ENCODE results near the gene LTV1.

LTV1 gene

DNA sequence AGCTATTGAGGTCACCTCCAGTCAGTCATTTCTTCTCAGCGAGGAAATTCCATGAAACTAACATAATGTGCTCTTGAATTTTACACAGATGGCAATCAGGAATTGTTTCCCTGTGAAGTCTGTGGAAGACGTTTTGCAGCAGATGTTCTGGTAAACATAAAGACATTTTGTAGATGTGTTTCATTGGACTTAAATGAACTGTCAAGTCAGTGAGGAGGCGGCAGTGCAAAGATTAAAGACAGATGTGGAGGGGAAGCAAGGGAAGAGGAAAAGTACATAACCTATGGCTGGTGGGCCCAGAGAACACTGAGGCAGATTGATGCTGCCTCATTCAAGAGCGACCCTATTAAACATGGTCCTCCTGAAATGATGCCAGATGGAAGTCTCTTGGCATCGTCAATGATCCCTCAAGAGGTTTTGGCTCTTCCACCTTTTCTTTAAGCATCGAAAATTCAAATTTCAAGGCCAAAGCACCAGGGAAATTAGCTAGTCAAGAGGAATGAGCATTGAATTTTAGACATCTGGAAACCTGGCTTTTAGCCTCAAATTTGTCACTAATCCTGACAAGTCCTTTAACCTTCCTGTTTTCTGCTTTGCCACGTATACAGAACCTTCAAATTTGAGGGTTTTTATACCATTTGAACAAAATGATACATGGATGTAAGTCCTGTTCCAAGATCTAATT lies 41.2 kb downstream of the LTV1 start:
- no peak overlapping the region for H3K4me3 Mint-ChIP-seq
- no peaks in the 10 kb centered on the region for H3K36me3 Mint-ChIP-seq
- no peaks in the 10 kb centered on the region for H3K4me1 Mint-ChIP-seq
- no peak overlapping the region for H3K27ac Mint-ChIP-seq
- peaks cover 4% of the 10 kb centered on the region for H3K27me3 Mint-ChIP-seq
- no peaks in the 10 kb centered on the region for H3K9me3 Mint-ChIP-seq
- DNase-seq, result no peak
- CTCF ChIA-PET, result interaction anchor here (1.1 kb wide), 1 partner anchor 57 kb away, joined by 3 read pairs; no protein-coding TSS in a partner anchor

DNA sequence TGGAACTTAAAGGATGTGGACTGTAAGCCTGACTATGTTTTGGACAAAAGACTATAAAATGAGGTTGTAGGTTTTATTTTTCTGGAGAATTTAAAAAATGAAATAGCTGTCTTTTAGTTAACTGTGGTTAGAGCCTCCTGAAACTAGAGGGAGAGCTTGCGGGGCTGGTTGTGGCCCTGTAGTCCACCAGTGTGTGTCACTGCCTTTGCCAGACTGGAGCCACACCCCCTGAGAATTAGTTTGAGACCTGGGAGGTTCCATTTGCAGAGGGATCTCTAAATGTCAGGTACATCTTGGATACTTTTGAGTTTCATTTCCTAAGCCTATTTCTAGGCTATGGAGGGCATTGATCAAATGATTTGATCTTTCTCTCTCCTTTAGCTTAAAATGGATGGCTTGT lies 42.0 kb downstream of the LTV1 start:
- Mint-ChIP-seq H3K4me1 (no peaks in the 10 kb centered on the region), H3K36me3 (no peaks in the 10 kb centered on the region), H3K27ac (no peak overlapping the region), H3K4me3 (no peak overlapping the region), H3K27me3 (peaks cover 4% of the 10 kb centered on the region), H3K9me3 (no peaks in the 10 kb centered on the region)
- CTCF ChIA-PET, result interaction anchor here (1.0 to 1.1 kb wide), 2 partner anchors 55 to 56 kb away, joined by 3 to 4 read pairs; no protein-coding TSS in a partner anchor
- DNase-seq, result no peak

DNA sequence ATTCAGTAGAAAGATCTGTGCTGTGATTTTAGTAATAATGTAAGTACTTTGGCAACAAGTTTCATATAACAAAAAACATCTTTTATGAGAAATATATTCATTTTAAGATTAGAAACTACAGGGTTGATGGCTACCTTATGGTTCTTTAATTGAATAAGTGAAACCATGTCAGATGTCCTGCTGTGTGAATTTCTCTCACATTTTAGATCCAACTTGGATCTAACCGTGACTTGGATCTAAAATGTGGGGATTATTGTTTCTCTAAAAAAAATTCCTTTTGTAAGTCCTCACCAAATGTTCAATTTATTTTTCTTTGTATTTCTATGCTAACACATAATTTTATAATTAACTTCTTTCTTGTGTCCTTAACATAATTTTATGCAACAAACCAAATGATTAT lies 51.5 kb downstream of the LTV1 start:
- Mint-ChIP-seq H3K4me3 (no peak overlapping the region), H3K9me3 (no peaks in the 10 kb centered on the region), H3K27ac (no peak overlapping the region), H3K36me3 (no peaks in the 10 kb centered on the region), H3K4me1 (no peaks in the 10 kb centered on the region), H3K27me3 (no peaks in the 10 kb centered on the region)
- CTCF ChIA-PET, result no interaction called here
- no peak for DNase-seq

DNA sequence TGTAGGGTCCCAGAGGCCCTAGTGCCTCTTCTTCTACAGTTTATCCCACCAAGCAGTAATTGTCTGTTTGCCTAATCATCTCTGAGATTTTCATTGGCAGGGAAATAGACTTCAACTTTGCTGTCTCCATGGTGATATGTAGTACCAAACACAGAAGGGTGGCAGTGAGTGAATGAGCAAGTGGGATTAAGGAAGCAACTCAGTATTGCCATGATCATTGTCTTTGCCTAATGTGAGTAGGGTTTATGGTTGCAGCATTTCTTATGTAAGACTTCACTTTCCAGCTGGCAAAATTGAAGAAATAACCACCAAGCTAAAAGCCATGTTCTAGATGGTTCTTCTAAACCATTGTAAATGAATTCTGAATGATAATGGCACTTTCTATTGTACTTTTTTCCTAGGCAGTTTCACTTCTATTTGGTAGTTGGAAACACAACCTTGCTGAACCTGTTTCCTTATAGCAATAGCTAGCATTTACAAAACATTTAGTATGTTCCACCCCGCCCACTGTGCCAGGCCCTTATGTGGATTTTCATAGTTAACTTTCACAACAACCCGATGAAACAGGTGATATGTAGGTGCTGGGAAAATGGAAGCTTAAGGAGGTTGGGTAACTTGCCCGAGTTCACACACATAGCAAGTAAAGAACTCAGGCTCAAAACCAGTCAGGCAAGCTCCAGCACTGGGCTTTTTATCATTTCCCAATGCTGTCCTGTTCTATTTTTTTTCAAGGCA lies 53.2 kb downstream of the LTV1 start:
- no peaks in the 10 kb centered on the region for H3K27me3 Mint-ChIP-seq
- no peaks in the 10 kb centered on the region for H3K9me3 Mint-ChIP-seq
- CTCF ChIA-PET, result interaction anchor here (0.8 kb wide), 1 partner anchor 44 kb away, joined by 3 read pairs; no protein-coding TSS in a partner anchor
- H3K27ac Mint-ChIP-seq, result no peak overlapping the region
- no peaks in the 10 kb centered on the region for H3K36me3 Mint-ChIP-seq
- DNase-seq, result no peak
- H3K4me1 Mint-ChIP-seq, result no peaks in the 10 kb centered on the region
- no peak overlapping the region for H3K4me3 Mint-ChIP-seq

DNA sequence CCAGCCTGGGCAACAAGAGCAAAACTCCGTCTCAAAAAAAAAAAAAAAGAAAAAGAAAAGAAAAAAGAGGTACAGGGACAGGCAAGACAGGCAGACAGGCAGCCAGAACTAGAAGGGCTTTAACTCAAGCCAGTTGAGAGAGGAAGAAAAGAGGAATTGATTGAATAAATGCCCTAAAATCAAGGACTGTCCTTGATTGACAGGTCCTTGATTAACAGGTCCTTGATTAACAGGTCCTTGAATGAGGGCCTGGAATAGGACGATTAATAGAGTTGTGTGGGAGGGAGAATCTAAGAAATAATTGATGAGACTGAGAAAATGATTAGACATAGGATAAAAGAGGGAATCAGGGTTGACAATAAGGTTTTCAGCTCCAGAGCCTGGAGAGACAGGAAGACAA lies 57.2 kb downstream of the LTV1 start:
- Mint-ChIP-seq H3K27ac (no peak overlapping the region), H3K27me3 (no peaks in the 10 kb centered on the region), H3K9me3 (no peaks in the 10 kb centered on the region), H3K4me3 (no peak overlapping the region), H3K36me3 (no peaks in the 10 kb centered on the region), H3K4me1 (no peaks in the 10 kb centered on the region)
- CTCF ChIA-PET, result no interaction called here
- no peak for DNase-seq

DNA sequence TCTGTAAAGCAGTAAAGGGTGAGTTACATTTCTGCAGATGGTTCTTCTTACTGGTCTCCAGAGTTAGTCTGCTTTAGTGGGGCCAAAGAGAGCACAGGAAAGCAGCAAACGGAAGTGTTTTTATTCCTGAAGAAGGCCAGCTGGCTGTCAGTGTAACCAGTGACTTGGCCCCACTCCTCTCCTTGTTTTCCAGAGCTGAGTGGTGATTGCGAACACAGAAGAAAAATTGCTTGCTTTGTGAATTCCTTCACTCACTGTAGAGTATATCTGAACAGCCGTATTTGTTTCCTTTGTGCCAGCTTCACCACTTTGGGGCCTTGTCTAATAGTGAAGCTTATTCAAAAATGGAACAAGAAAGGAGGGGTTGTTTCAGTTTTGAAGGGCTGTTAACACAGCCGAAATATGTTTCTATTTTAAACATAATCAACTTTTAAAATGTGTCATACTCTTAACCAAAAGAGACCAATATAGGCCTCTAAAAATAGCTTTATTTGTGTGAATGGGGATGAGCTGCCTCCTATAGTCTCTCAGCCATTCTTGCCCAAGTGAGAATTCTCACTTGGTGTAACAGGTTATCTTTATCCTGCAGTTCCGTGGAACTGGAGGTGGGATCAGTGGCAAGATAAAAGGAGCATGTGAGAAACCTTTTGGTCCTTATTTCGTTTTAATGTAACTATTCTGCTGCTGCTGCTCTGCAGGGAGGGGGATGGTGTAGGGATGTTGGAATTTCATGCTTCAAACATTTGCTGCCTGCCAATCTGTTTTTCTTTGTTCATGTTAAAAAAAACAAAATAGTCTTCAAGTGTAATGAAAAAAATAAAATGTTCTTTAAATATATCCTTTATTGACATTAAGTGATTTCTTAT lies 59.0 kb downstream of the LTV1 start:
- no peaks in the 10 kb centered on the region for H3K27me3 Mint-ChIP-seq
- no peaks in the 10 kb centered on the region for H3K9me3 Mint-ChIP-seq
- H3K4me3 Mint-ChIP-seq, result no peak overlapping the region
- no peak overlapping the region for H3K27ac Mint-ChIP-seq
- no peaks in the 10 kb centered on the region for H3K36me3 Mint-ChIP-seq
- CTCF ChIA-PET, result interaction anchor here (0.6 to 1.1 kb wide), 2 partner anchors 40 to 526 kb away, joined by 3 read pairs; no protein-coding TSS in a partner anchor
- no peak for DNase-seq
- H3K4me1 Mint-ChIP-seq, result no peaks in the 10 kb centered on the region

DNA sequence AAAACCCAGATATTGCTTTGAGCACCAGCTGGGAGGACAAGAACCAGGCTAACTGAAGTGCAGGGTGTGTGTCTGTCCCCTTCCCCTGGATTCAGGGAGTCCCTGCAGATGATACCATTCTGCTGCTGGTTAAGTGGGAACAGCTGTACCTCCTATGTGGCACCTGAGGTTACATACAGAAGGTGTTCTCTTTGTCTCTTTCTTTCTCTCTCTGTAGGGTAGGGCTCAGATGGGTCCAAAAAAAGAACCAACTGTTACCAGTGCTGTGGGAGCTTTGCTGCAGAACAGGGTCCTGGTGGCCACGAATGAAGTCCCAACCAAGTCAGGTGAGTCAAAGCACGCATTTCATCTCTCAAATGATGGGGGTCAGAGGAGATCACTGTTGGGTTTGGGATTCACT lies 59.7 kb downstream of the LTV1 start:
- Mint-ChIP-seq H3K4me3 (no peak overlapping the region), H3K27me3 (no peaks in the 10 kb centered on the region), H3K4me1 (no peaks in the 10 kb centered on the region), H3K9me3 (no peaks in the 10 kb centered on the region), H3K27ac (no peak overlapping the region), H3K36me3 (no peaks in the 10 kb centered on the region)
- CTCF ChIA-PET, result interaction anchor here (0.6 to 1.1 kb wide), 2 partner anchors 39 to 526 kb away, joined by 3 read pairs; no protein-coding TSS in a partner anchor
- DNase-seq, result no peak

DNA sequence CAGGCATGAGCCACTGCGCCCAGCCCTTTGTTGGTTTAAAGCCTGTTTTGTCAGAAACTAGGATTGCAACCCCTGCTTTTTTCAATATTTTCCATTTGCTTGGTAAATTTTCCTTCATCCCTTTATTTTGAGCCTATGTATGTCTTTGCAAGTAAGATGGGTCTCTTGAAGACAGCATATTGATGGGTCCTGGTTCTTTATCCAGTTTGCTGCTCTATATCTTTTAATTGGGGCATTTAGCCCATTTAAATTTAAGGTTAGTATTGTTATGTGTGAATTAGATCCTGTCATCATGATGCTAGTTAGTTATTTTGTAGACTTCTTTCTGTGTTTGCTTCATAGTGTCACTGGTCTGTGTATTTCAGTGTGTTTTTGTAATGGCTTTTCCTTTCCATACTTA lies 67.9 kb downstream of the LTV1 start:
- no peaks in the 10 kb centered on the region for H3K4me1 Mint-ChIP-seq
- no peak overlapping the region for H3K4me3 Mint-ChIP-seq
- CTCF ChIA-PET, result no interaction called here
- peaks cover 3% of the 10 kb centered on the region for H3K27me3 Mint-ChIP-seq
- no peak overlapping the region for H3K27ac Mint-ChIP-seq
- H3K36me3 Mint-ChIP-seq, result no peaks in the 10 kb centered on the region
- DNase-seq, result no peak
- peaks cover 5% of the 10 kb centered on the region for H3K9me3 Mint-ChIP-seq

DNA sequence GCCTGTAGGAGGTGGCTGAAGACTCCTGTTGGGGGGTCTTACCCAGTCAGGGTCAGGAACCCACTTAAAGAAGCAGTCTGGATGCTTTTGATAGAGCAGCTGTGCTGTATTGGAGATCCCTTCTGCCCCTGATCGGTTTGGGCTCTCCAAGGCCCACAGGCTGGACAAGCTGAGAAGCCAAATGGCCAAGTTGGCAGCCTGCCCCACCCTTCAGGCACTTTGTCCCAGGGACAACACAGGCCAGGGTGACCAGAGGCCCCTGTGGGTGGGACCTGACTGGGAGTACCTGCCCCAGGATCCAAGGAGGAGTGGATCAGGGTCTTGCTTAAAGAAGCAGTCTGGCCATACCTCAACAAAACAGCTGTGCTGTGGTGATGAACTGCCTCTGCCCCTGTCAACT lies 69.5 kb downstream of the LTV1 start:
- CTCF ChIA-PET, result no interaction called here
- H3K27me3 Mint-ChIP-seq, result peaks cover 3% of the 10 kb centered on the region

More for the DNA sequence above, 69.5 kb downstream of the LTV1 start:
- no peak for DNase-seq
- Mint-ChIP-seq H3K36me3 (no peaks in the 10 kb centered on the region), H3K9me3 (peaks cover 5% of the 10 kb centered on the region), H3K27ac (no peak overlapping the region), H3K4me1 (no peaks in the 10 kb centered on the region), H3K4me3 (no peak overlapping the region)
